ENCODE measurements around the gene A2M. TPM values are rescaled to one million over a fixed set of nuclear protein-coding genes. Genes with fewer than 3 reads are reported as not detected.

Gene A2M
- total RNA-seq, 1 donor from 2014 or later = 4.2 TPM

- H3K9ac ChIP-seq (ENCODE audit: low read length) = no peak overlapping the region
Observed at GRCh38 chr12:9101018-9101687, 14.6 kb downstream of the A2M start.

GRCh38 chr12:9099552-9100190 lies 16.0 kb downstream of the A2M start:
- Histone ChIP-seq H3K27ac (ENCODE audit: low read depth, low read length) (no peak overlapping the region), H3K36me3 (ENCODE audit: insufficient read depth, low read length) (no peaks in the 10 kb centered on the region), H3K4me1 (ENCODE audit: insufficient read depth, low read length) (no peaks in the 10 kb centered on the region), H3K4me2 (ENCODE audit: low read length) (no peak overlapping the region), H4K20me1 (ENCODE audit: insufficient read depth, low read length) (no peaks in the 10 kb centered on the region), H2AFZ (ENCODE audit: low read depth, low read length) (no peak overlapping the region), H3K9me3 (ENCODE audit: insufficient read depth, low read depth, low read length) (no peaks in the 10 kb centered on the region), H3K79me2 (ENCODE audit: insufficient read depth, low read length) (no peaks in the 10 kb centered on the region), H3K9ac (ENCODE audit: low read length) (no peak overlapping the region), H3K27me3 (ENCODE audit: insufficient read depth, low read length) (no peaks in the 10 kb centered on the region), H3K4me3 (ENCODE audit: insufficient read depth, low read depth, low read length) (no peak overlapping the region)
- no peak overlapping the region for H3K4me3 Mint-ChIP-seq (ENCODE audit: unreplicated experiment)
- no peaks in the 10 kb centered on the region for H3K27me3 Mint-ChIP-seq (ENCODE audit: low read depth, unreplicated experiment)
- TF ChIP-seq CTCF (IDR thresholded peaks at IDR 0.05; ENCODE audit: insufficient read depth, low read depth, low read length) = no peak
- TF ChIP-seq EZH2 (IDR thresholded peaks at IDR 0.05; ENCODE audit: insufficient read depth, low read length) = no peak
- DNase-seq (ENCODE audit: low read depth) (no peak), FAIRE-seq (no peak)
- H3K9me3 Mint-ChIP-seq (ENCODE audit: unreplicated experiment) = no peaks in the 10 kb centered on the region
- no peaks in the 10 kb centered on the region for H3K4me1 Mint-ChIP-seq (ENCODE audit: low read depth, unreplicated experiment)
- H3K36me3 Mint-ChIP-seq (ENCODE audit: low read depth, unreplicated experiment) = no peaks in the 10 kb centered on the region
- H3K27ac Mint-ChIP-seq (ENCODE audit: unreplicated experiment) = no peak overlapping the region

More at GRCh38 chr12:9101018-9101687, 14.6 kb downstream of the A2M start:
- Histone ChIP-seq H4K20me1 (ENCODE audit: insufficient read depth, low read length) (no peaks in the 10 kb centered on the region), H3K36me3 (ENCODE audit: insufficient read depth, low read length) (no peaks in the 10 kb centered on the region), H3K79me2 (ENCODE audit: insufficient read depth, low read length) (no peaks in the 10 kb centered on the region), H3K4me3 (ENCODE audit: insufficient read depth, low read depth, low read length) (no peak overlapping the region), H2AFZ (ENCODE audit: low read depth, low read length) (no peak overlapping the region), H3K4me2 (ENCODE audit: low read length) (no peak overlapping the region), H3K27ac (ENCODE audit: low read depth, low read length) (no peak overlapping the region), H3K27me3 (ENCODE audit: insufficient read depth, low read length) (no peaks in the 10 kb centered on the region), H3K9me3 (ENCODE audit: insufficient read depth, low read depth, low read length) (no peaks in the 10 kb centered on the region), H3K4me1 (ENCODE audit: insufficient read depth, low read length) (no peaks in the 10 kb centered on the region)
- Mint-ChIP-seq H3K27me3 (ENCODE audit: low read depth, unreplicated experiment) (no peaks in the 10 kb centered on the region), H3K4me3 (ENCODE audit: unreplicated experiment) (no peak overlapping the region), H3K27ac (ENCODE audit: unreplicated experiment) (no peak overlapping the region), H3K4me1 (ENCODE audit: low read depth, unreplicated experiment) (no peaks in the 10 kb centered on the region), H3K9me3 (ENCODE audit: unreplicated experiment) (no peaks in the 10 kb centered on the region), H3K36me3 (ENCODE audit: low read depth, unreplicated experiment) (no peaks in the 10 kb centered on the region)
- no peak for DNase-seq (ENCODE audit: low read depth)
- no peak for FAIRE-seq
- TF ChIP-seq CTCF (IDR thresholded peaks at IDR 0.05; ENCODE audit: insufficient read depth, low read depth, low read length) = no peak
- no peak for TF ChIP-seq EZH2 (IDR thresholded peaks at IDR 0.05; ENCODE audit: insufficient read depth, low read length)
